ENCODE measurements around the gene AGBL4. TPM values are rescaled to one million over a fixed set of nuclear protein-coding genes. Genes with fewer than 3 reads are reported as not detected.

AGBL4 gene
- total RNA-seq, 1 experiment from 2014 or later: not detected

- TF ChIP-seq EGR1 (IDR thresholded peaks at IDR 0.05; ENCODE audit: low read depth) (no peak), EZH2 (IDR thresholded peaks at IDR 0.05) (no peak), RAD21 (IDR thresholded peaks at IDR 0.05; ENCODE audit: low read depth) (no peak), SP1 (IDR thresholded peaks at IDR 0.05; ENCODE audit: low read depth) (no peak), ZFX (IDR thresholded peaks at IDR 0.05) (no peak), POLR2AphosphoS5 (IDR thresholded peaks at IDR 0.05; ENCODE audit: low read depth, low read length) (no peak), YY1 (IDR thresholded peaks at IDR 0.05; ENCODE audit: extremely low read depth, insufficient replicate concordance, low read depth, low read length) (no peak), ATF3 (IDR thresholded peaks at IDR 0.05) (no peak), ZNF274 (IDR thresholded peaks at IDR 0.05; ENCODE audit: low read depth, low read length) (no peak), CBX3 (IDR thresholded peaks at IDR 0.05; ENCODE audit: low read depth) (no peak), JUND (IDR thresholded peaks at IDR 0.05) (no peak), CEBPB (IDR thresholded peaks at IDR 0.05; ENCODE audit: low read depth) (no peak), EZH2phosphoT487 (IDR thresholded peaks at IDR 0.05; ENCODE audit: borderline replicate concordance) (no peak), POLR2A (IDR thresholded peaks at IDR 0.05; ENCODE audit: borderline replicate concordance, extremely low read depth, insufficient read depth, insufficient read length) (no peak), MAX (IDR thresholded peaks at IDR 0.05) (no peak), ZBTB33 (IDR thresholded peaks at IDR 0.05; ENCODE audit: extremely low read depth, insufficient replicate concordance, low read length) (no peak), FOSL1 (IDR thresholded peaks at IDR 0.05; ENCODE audit: low read depth) (no peak), SIN3A (IDR thresholded peaks at IDR 0.05; ENCODE audit: low read depth) (no peak), SRF (IDR thresholded peaks at IDR 0.05; ENCODE audit: low read depth) (no peak), TCF7L2 (IDR thresholded peaks at IDR 0.05; ENCODE audit: borderline replicate concordance, extremely low read depth, insufficient read depth, insufficient read length) (no peak)
- ATAC-seq (peak; percentile 22; the same call in 1 of the 2 replicates), DNase-seq (ENCODE audit: low read depth, low spot score) (no peak)
- Histone ChIP-seq H3K4me2 (ENCODE audit: low read length) (no peak overlapping the region), H3K27me3 (ENCODE audit: insufficient read depth, low read length) (peaks cover 61% of the 10 kb centered on the region), H3K9me3 (ENCODE audit: control insufficient read depth in 1 of 2, insufficient read depth in 1 of 2, low read depth in 1 of 2, low read length in 2 of 2) (no peaks in the 10 kb centered on the region), H4K20me1 (ENCODE audit: insufficient read depth) (no peaks in the 10 kb centered on the region), H3K9me2 (ENCODE audit: insufficient read depth) (no peaks in the 10 kb centered on the region), H3K4me3 (replicated peaks in 1 of 2; ENCODE audit: low read depth in 1 of 2, low read length in 2 of 2) (no peak overlapping the region), H3K79me2 (ENCODE audit: insufficient read depth, low read length) (no peaks in the 10 kb centered on the region), H3K27ac (ENCODE audit: low read depth, low read length) (no peak overlapping the region), H2AFZ (ENCODE audit: low read depth, low read length, poor library complexity, severe bottlenecking) (no peak overlapping the region), H3K4me1 (ENCODE audit: control insufficient read depth in 1 of 2, insufficient read depth in 2 of 2, low read length in 2 of 2) (no peaks in the 10 kb centered on the region), H3K9ac (ENCODE audit: low read length) (no peak overlapping the region), H3K36me3 (ENCODE audit: control insufficient read depth in 1 of 2, insufficient read depth in 2 of 2, low read length in 2 of 2) (no peaks in the 10 kb centered on the region)
- ChIA-PET RAD21 (ENCODE audit: low non-redundant PET in 1 of 2, low total read pairs in 2 of 2, uncharacterized antibody in 2 of 2, unreplicated experiment in 2 of 2) (no interaction called here), POLR2A (no interaction called here), CTCF (interaction anchor here (0.9 to 1.0 kb wide), 2 partner anchors 124 to 264 kb away, joined by 3 read pairs; no protein-coding TSS in a partner anchor)
- intact Hi-C loops (cut with micrococcal nuclease): loop anchor here (5.0 kb wide), 1 partner anchor 144 kb away; no protein-coding TSS in a partner anchor
- BruUV-seq (replicated peaks): no TSS peak
Observed at GRCh38 chr1:48552903-48553606, 1470.7 kb downstream of the AGBL4 start.

Data from HCT116 (cell line).